ACHN (cell line): ENCODE results near the gene ZNF565.
"Not testable (repeated sequence)": the region's sequence is repeated elsewhere in the genome, so short reads cannot be mapped to it uniquely, and the experiment has no call there.

ENCODE experiments used
- DNase-seq: peaks from one replicate; pipeline ENCODE4 v3.0.0-alpha.2; 2015
- in situ Hi-C: cut with HindIII; loops from 2 replicates; pipeline ENCODE4 v1.10.0; 2017; ENCODE audit warnings: low sequenced_read_pairs, low pct_ligation_motif_present, low pct_unique_long_range_greater_than_20kb

ZNF565 gene

DNA sequence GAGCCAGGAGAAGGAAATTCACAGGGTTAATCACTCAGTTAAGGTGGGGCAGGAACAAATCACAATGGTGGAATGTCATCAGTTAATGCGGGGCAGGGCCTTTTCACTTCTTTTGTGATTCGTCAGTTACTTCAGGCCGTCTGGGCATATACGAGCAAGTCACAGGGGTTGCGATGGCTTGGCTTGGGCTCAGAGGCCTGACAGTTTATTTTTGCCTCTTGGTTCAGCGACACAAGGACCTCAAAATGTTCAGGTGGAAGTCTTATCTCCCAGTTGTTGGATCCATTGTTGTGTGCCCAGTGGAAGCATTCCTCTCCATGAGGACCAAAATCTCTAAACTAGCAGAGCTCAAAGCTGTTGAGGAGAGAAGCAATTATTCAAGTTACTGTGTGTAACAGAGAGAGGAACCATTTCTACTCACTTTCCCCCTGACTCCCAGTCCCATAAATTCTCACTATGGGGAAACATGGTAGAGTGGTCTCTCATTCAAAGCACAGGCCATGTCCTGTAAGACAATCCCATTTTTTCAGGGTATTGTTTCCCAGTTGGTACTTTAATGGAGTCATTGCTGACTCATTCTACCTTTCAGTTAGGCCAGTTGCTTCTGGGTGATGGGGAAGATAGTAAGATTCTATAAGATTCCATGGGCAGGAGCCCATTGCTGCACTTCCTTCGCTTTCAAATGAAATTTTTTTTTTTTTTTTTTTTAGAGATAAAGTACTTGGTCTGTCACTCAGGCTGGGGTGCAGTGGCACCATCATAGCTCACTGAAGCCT lies 53.5 kb downstream of the ZNF565 start:
- in situ Hi-C loops = no loop called here

DNA sequence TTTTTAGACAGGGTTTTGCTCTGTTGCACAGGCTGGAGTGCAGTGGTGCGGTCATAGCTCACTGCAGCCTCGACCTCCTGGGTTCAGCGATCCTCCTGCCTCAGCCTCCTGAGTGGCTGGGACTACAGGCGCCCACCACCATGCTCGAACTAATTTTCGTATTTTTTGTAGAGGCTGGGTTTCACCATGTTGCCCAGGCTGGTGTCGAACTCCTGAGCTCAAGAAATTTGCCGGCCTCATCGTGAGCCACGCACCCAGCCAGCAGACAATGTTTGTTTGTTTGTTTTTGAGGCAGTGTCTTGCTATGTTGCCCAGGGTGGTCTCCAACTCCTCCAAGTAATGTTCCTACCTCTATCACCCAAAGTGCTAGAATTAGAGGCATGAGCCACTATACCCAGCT lies 61.3 kb downstream of the ZNF565 start:
- DNase-seq = no peak
- in situ Hi-C loops = no loop called here

More for the DNA sequence above, 53.5 kb downstream of the ZNF565 start:
- no peak for DNase-seq

DNA sequence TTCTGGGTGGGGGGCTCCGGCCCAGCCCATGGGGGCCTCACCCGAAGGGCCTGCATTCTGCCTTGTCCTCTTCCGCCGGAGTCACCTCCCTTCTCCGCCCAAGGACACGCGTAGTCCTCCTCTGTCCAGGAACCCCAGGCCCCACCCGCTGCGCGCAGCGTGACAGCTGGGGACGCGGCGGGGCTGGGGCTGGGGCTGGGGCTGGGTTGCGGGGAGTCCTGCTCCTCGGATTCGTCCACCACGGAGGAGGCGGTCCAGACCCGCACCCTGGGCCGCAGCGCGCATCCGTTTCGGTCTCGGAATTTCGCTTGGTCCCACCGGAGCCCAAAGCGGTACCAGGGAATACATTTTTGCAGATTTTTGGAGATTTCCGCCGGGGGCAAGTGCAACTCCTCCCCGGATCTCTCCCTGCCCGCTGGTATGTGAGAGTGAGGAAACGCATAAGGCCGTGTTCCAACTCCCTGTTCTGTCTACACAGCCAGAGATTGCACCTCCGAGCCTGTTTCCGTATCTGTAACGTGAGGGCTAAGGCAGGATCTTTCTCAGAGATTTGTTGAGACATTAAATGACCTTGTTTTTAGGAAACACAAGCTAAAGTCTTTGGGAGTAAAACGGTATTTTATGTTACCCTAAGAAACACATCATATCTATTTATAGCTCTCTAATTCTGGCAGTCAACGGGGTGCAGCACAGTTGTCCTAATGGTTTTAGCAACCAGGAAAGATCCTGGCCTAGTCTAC lies 61.9 kb downstream of the ZNF565 start, which contains the start of gene COX7A1:
Gene COX7A1, minus strand, starts transcription at position 96 of the 740 bp plus-strand sequence. Its CDS starts 40 bp downstream, at position 56.
- DNase-seq = no peak
- in situ Hi-C loops = no loop called here

DNA sequence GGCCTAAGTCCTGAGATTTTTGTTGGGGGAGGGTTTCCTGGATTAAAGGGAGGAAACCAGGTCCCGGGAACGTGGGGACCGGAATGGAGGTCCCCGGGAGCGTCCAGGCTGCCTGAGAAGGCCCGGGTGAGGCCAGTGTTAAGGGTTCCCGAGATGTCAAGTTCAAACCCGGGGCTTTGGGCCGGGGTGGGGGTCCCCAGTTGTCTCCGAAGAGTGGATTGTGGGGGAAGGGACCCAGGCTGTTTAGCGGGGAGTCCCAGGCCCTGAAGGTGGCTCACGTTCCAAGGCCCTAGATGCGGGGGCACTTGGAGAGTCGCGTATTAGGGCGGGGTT lies 62.5 kb downstream of the ZNF565 start:
- in situ Hi-C loops = no loop called here

DNA sequence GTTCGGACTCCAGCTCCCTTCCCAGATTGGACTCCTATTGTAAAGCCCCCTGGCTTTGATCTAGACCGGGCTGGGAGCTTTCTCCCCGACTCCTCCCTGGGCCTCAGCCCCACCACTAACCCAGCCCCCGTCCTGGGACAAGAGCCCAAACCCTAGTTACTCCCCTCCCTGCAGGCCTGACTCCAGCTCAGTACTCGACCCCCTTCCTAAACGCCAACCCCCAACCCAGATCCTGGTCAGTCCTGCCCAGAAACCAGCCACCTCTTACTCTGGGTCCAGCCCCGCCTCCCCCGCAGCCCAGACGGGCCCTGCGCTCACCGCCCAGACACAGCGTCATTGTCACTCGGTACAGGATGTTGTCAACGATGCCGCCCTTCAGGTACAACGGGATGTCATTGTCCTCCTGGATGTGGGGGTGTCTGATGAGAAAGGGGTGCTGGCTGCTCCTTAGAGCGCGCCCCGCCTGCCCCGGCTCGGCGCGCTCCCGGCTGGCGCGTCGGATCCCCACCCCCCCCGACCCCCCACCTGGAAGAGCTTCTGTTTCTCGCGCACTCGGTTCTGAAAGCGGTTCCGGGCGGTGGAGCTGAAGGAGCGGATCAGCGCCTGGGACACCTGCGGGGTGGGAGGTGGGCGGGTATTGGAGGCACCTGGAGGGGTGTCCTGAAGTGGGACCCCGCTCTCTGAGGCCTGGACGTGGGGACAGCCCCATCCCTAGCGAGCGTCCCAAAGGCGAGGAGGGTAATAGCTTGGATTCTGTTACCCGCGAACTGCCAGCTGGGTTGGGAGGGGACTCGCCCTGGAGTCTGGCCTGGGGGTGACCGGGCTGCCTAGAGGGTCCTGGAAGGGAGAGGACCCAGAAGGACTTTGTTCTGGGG lies 63.1 kb downstream of the ZNF565 start:
- DNase-seq = no peak
- in situ Hi-C loops = no loop called here

More for the DNA sequence above, 62.5 kb downstream of the ZNF565 start:
- no peak for DNase-seq

DNA sequence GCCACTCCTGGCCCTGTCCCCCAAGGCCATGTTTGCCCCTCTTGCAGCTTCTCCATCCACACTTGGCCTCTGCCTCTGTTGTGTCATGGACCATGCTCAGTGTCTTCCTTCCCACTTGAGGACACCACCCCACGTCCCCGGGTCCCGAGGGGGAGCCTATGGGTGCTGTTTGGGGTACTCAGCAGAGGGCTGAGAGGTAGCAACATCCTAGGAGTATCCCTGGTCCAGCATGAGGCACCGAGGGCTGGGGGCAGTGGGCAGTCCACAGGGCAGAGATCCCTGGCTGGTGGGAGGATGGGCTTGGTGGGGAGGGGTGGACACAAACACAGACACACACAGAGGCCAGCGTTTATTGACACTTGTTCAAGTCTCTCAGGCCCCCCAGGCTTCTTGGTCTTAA lies 63.9 kb downstream of the ZNF565 start:
- DNase-seq = no peak
- in situ Hi-C loops = no loop called here

DNA sequence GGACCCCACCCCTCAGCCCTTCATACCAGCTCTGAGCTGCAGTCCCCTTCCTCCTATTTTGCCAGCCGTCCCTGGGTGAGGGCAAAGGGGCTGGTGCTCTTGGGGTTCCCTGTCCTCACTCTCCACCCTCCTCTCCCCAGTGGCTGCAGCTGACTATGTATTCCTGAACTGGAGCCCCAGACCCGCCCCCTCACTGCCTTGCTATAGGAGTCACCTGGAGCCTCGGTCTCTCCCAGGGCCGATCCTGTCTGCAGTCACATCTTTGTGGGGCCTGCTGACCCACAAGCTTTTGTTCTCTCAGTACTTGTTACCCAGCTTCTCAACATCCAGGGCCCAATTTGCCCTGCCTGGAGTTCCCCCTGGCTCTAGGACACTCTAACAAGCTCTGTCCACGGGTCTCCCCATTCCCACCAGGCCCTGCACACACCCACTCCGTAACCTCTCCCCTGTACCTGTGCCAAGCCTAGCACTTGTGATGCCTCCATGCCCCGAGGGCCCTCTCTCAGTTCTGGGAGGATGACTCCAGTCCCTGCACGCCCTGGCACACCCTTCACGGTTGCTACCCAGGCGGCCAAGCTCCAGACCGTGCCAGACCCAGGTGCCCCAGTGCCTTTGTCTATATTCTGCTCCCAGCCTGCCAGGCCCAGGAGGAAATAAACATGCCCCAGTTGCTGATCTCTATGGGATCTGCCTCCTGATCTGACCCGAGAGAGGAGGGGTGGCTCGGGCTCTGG lies 64.6 kb downstream of the ZNF565 start:
- in situ Hi-C loops = no loop called here
- DNase-seq = no peak

DNA sequence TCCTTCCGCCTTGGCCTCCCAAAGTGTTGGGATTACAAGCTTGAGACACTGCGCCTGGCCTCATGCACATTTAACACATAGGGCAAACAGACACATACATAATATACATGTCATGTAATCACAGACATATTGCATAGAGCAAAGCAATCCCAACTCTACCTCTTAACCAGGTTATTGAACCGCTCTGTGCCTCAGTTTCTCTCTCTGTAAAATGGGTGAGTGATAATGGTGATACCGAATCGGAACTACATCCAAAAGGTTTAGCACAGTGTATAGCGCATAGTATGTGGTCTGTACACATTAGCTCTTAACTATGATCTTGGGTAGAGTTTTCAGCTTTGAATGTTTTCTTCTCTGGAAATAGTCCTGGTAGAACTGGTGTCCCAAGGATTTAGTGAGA lies 69.8 kb downstream of the ZNF565 start:
- in situ Hi-C loops = no loop called here
- DNase-seq = no peak

DNA sequence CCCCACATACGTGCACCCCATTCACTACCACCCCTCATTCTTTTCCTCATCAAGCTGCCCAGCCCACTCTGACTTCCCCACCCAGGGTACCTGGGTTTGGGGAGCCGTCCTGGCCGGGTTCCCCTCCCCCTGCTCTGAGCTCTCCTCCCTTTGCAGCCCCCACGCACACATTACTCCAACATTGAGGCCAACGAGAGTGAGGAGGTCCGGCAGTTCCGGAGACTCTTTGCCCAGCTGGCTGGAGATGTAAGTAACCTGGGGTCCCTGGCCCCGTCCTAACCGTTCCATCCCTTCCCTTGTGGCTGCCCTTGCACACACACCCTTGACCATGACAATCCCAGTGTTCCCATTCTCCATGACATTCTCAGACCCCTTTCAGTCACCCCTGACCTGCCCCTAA lies 72.0 kb downstream of the ZNF565 start:
- no peak for DNase-seq
- in situ Hi-C loops = no loop called here

DNA sequence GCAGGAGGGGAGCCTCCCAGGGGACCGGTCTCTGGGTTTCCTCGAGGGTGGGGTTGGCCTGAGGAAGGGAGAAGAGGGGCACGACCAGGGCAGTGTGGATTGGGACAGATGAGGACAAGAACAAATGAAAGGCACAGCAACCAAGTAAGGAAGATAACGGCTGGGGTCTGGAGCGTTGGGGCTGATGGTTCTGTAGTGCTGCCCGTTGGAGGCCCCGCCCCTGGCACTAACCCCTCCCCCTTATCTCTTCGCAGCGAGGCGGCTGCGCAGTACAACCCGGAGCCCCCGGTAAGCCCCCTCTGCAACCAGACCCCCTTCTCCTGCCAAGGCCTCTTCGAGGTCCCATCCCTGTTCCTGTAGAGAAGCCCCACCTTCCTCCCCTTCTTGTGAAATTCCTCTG lies 72.4 kb downstream of the ZNF565 start:
- no peak for DNase-seq
- in situ Hi-C loops = no loop called here

DNA sequence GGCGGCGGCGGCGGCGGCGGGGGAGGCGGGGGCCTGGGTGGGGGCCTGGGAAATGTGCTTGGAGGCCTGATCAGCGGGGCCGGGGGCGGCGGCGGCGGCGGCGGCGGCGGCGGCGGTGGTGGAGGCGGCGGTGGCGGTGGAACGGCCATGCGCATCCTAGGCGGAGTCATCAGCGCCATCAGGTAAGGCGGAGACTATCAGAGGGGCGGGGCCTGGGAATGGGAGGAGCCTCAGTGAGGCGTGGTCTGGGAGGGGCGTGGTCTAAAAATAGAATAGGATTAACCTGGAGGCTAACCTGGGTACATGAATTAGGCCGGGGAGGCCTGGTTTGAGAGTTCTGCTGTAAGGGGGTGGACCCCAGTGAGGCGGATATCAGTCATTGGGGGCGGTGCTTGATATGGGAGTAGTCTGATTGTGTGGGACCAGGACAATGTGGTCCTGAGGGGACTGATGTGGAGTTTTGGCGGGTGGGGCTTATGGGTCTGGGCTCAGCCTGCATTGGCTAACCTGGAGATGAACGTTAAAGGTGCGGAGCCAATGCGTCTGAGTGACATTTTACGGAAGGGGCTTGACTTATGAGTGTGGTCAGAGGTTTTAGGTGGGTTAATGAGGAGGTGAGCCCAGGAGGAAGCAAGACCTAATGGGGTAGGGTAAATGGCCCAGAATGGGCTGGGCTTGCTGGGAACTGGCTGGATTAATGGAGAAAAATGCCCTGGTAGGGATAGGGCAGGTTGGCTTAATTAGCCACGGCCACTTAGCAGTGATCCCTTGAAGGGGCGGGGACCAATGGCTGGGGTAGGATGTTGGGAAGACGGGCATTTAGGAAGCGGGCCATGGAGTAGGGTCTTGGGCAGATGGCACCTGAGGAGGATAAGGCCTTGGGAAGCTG lies 73.2 kb downstream of the ZNF565 start:
- peak; percentile 79 for DNase-seq
- in situ Hi-C loops = no loop called here

DNA sequence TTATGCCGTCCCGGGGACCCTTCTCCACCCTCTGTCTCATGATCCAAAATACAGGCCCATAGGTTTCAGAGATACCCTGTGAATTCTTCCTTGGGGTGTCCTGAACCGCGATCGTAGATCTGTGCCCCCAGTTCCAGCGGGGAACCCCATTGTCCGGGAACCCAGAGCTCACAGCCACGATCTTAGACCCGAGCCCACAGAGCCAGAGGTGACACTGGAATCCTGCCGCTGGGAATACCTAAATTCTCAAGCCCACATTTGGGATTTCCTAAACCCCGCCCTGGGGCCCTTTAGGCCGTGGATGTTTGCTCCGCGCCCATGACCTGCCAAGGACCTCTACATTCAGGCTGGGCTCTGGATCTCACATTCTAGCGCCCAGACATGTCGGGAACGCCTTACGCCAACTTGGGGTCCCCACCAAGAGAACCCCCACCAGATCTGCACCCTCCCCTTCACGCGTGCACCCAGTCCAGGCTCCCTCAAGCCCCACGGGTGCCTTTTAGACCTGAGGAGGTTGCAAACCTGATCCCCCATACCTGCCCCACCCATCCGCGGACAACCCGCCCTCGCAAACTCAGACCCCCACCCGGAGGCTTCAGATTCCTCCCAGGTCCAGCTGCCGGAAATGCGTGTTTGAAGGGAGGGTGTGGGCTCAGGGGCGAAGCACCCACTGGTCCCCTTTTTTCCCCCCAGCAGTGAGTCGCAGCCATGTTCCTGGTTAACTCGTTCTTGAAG lies 74.0 kb downstream of the ZNF565 start:
- peak; percentile 67 for DNase-seq
- in situ Hi-C loops = no loop called here

DNA sequence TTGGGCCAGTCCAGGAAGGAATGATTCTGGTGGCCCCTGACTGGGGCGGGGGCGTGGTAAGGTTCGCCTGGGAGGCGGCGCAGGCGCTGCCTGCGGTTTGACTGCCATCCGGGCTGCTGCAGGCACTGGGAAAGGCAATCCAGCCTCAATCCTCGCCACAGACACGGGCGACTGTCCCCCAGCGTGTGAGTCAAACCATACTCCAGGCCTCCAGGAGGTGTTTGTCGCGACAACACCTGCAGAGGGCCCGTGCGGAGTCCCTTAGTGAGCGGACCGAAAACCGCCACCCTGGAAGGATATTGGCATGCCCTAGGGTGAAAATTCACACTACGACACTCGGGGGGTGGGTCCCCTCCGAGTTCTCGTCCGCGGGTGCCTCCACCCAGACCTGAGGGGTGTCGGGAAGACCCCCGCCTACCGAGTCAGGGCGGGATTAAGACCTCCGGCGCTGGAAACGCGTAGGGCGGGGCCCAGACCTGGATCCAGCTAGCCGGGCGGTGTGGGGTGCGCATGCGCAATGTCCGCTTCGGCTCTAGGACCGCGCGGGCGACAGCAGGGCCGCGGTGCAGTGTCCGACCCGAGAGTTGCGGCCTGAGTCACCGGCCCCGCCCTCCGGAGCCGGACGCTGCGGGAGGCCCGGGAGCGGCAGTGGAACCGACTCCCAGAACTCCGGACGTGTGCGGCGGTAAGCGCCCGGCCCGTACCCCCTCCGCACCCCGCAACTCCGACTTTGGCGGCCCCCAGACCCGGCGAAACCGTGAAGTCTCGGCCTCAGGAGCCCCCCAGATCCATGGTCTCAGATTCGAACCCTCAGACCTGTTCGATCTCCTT lies 74.8 kb downstream of the ZNF565 start, which contains the start of gene CAPNS1:
Gene CAPNS1, plus strand, starts transcription at position 594 of the 831 bp plus-strand sequence. CDS start 946 bp downstream, outside the sequence.
- in situ Hi-C loops = no loop called here
- DNase-seq = peak; percentile 94

DNA sequence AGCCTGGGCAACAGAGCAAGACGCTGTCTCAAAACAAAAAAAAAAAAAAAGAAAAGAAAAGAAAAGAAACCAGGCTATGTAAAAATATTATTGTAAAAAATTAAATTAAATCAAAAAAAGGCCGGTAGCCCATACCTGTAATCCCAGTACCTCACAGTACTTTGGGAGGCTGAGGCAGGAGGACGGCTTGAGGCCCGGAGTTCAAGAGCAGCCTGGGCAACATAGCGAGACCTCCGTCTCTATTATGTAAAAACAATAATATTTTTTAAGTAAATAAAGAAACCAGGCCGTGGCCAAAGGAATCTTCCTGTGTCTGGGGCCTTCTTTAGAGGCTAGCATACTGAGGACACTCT lies 75.4 kb downstream of the ZNF565 start:
- in situ Hi-C loops = no loop called here
- no peak for DNase-seq

DNA sequence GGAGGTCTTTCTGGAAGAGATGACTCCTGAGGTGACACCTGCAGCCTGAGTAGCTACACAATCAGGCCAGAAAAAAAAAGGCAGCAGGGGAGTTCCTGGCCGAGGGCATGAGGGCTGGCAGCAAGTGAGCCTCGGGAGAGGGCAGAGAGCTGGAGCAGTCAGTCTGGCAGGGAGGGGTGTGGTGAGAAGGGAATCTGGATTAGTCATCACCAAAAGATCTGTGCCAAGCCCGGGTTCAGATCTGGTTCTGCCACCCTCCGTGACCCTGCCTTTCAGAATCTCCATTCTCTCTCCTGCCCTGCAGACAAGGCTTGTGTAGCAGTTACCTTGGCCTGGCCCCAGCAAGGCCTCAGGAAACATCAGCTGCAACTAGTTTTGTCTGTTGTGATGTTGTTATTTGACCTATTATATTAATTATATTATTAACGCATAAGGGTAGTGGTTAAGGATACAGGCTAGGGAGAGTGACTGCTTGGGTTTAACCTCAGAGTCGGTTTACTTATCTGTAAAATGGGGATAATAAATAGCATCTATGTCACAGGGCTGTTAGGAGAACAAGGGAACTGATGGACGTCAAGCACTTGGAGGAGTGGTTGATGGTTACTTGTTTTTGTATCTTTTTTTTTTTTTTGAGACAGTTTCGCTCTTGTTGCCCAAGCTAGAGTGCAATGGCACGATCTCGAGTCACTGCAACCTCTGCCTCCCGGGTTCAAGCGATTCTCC lies 77.3 kb downstream of the ZNF565 start:
- DNase-seq = peak; percentile 81
- in situ Hi-C loops = no loop called here

DNA sequence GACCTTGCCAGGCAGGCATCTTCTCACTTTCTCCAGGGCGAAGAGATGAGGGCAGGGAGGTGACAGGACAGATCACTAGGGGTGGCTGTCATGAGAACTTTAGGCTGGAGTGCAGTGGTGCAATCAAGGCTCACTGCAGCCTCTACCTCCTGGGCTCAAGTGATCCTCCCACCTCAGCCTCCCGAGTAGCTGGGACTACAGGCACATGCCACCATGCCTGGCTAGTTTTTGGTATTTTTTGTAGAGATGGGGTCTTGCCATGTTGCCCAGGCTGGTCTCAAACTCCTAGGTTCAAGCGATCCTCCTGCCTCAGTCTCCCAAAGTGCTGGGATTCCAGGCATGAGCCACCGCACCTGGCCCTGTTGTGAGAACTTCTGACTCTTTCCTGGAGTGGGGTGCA lies 79.6 kb downstream of the ZNF565 start:
- in situ Hi-C loops, DNase-seq: not testable (repeated sequence)
